Skin epidermis (tissue), 12 donors: ENCODE results near the gene LHX3.

ENCODE experiments used
- H3K27ac ChIP-seq, 21 experiments: fragments of 200-600 bp; sonication (generic) in 11 of 21; one replicate each; pipeline ENCODE4 v1.5.0; 2020; ENCODE audit warnings: mild to moderate bottlenecking in 3 of 21, inconsistent platforms in 2 of 21, moderate library complexity in 2 of 21
- H3K4me3 ChIP-seq, 7 experiments: fragments of 200-600 bp; sonication (generic) in 2 of 7; one replicate each; pipeline ENCODE4 v1.5.0; 2020; ENCODE audit warnings: inconsistent platforms in 2 of 7, mild to moderate bottlenecking in 2 of 7, moderate library complexity in 1 of 7

Gene LHX3

DNA sequence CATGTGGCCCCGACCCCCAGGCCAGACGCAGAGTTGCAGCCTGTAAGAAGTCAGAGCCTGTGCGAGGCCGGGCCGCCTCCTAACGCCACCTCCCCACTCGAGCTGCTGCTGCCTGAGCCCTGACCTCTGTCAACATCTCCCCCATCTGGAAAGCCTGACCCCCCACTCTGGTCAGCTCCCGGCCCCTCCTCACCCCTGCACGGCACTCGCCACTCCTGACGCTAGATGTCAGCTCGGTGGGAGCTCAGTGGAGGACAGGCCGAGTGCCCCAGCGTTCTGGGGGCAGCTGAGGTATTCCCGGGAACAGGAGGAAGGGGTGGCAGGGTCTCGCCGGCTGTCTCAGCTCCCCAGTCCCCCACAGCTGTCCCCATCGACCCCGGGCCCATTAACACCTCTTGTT, 19.9 kb downstream of the LHX3 start:
- Histone ChIP-seq H3K4me3 (no peak overlapping the region), H3K27ac (no peak overlapping the region)

DNA sequence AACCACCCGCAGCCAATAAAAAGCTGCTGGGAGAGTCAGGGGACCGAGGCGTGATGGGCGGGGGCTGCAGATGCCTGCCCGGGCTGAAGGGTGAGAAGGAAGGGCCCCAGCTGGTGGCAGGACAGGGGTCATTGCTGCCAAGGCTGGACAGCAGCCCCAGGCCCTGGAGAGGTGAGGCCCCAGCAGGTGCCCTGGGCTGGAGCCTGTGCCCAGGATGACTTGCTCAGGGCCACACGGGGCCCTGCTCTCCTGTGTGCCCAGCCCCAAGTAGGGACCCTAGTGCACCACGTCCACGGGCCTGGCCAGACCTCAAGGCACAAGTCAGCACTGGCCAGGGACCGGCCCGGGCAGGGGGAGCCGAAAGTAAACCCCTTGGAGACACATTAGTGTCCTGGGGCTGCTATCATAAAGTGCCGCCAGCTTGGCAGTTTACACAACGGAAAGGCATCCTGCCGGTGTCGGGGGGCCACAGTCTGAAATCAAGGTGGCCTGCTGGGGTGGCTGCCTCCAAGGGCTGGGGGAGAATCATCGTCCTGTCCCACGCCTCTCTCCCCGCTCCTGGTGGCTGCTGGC, 22.0 kb downstream of the LHX3 start:
- no peak overlapping the region for H3K4me3 ChIP-seq
- H3K27ac ChIP-seq: no peak overlapping the region

DNA sequence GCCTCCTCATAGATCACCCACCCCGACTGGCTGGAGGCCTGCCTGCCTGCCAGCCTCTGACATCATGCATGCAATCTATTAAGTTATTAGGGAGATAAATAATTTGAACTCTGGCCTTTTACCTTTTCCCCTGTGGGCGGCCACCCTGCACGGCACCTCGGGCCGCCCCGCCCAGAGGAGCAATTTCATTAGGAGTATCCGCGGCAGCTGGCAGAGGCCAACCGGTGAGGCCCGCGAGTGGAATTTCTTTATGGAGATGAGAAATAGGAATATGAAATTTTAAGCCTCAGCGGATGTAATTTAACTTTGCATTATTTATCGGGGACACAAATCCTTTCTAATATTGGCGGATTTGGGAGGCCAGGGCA, 22.5 kb downstream of the LHX3 start:
- H3K27ac ChIP-seq: no peak overlapping the region
- H3K4me3 ChIP-seq: no peak overlapping the region

GRCh38 chr9:136181784-136182419, 23.0 kb downstream of the LHX3 start:
- Histone ChIP-seq H3K4me3 (no peak overlapping the region), H3K27ac (no peak overlapping the region)

DNA sequence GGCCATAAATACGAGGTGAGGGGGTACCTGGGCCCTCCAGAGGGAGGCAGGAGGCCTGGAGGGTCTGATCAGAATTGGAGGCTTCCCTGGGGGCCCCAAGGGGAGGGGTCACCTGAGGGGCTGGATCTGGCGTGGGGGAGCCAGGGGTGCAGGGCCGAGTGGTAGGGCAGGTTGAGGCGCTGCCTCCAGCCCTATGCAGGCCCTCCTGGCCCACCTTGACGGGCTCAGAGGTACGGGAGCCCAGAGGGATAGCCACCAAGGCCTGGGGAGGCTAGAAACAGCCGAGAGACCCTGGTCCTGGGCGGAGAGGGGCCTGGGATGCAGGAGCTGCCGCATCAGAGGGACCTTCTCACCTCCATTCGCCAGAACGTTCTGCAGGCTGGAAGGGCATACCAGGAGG, 24.3 kb downstream of the LHX3 start:
- H3K27ac ChIP-seq: no peak overlapping the region
- no peak overlapping the region for H3K4me3 ChIP-seq

DNA sequence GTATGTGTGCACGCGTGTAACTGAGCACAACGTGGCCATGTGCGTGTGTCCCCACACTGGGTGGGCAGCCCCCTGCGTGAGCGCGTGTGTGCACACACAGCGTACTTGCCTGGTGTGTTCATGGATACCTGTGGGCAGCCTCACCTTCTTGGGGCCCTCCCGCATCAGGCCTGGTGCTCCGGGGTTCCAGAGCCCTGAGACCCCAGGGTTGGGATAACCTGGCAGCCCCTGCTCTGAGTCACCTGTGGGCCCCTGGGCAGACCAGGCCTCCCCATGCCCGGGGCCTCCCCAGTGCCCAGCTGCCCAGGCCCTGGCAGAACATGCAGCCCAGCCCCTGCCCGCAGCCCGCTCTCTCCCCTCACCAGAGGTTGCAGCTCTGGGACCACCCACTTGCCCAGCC, 25.2 kb downstream of the LHX3 start:
- Histone ChIP-seq H3K27ac (no peak overlapping the region), H3K4me3 (no peak overlapping the region)

GRCh38 chr9:136179101-136179616, 25.8 kb downstream of the LHX3 start:
- H3K27ac ChIP-seq: no peak overlapping the region
- no peak overlapping the region for H3K4me3 ChIP-seq

GRCh38 chr9:136178773-136179075, 26.2 kb downstream of the LHX3 start:
- no peak overlapping the region for H3K27ac ChIP-seq
- no peak overlapping the region for H3K4me3 ChIP-seq

GRCh38 chr9:136178061-136178772, 26.7 kb downstream of the LHX3 start:
- H3K27ac ChIP-seq: no peak overlapping the region
- H3K4me3 ChIP-seq: no peak overlapping the region

DNA sequence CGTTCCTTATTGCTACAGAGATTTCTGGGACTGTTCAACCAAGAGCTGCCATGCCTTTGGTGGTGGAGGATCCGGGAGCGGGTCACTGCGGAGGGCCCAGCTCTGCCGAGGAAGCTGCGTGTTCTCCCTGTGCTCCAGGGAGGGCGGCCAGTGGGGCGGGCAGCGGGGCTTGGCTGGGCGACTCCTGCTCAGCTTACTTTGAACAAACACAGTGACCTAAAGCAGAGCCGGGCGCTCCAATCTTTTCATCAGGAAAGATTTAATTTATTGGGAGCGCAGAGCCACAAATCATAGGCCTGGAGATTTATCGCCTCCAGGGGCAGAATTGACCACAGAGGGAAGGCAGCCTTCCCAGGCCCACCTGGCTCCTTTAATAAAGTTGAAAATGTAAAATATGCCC, 27.7 kb downstream of the LHX3 start:
- Histone ChIP-seq H3K4me3 (no peak overlapping the region), H3K27ac (no peak overlapping the region)

DNA sequence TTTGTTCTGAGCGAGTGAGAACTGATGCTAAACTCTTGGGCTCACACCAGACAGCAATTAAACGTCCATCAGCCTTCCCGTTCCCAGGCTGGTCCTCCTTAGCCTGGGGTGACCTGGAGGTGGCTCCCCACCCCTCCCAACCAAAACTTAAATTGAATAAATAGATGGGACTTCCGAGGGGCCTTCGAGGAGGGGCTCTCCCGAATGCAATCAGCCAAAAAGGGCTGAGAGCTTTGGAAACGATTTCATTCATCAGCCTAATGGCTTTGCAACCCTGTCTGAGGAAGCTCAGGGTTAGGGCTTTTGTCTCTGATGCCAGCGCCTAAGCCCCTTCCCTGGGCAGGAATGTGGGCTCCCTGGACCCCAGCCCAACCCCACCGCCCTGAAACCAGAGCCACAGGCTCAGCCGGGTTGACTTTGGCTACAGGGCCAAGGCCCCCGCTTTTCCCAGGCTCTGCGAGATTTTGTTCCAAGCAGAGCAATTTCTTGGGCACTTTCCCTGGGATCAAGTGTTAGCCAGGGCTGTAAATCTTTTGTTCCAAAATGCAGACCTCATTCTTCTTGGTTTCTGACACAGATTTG, 29.2 kb downstream of the LHX3 start:
- no peak overlapping the region for H3K4me3 ChIP-seq
- H3K27ac ChIP-seq: no peak overlapping the region

GRCh38 chr9:136174779-136175615, 29.9 kb downstream of the LHX3 start:
- Histone ChIP-seq H3K27ac (no peak overlapping the region), H3K4me3 (no peak overlapping the region)

- Histone ChIP-seq H3K27ac (no peak overlapping the region), H3K4me3 (no peak overlapping the region)
These were observed 31.2 kb downstream of the LHX3 start for GRCh38 chr9:136173648-136174290.

- H3K4me3 ChIP-seq: no peak overlapping the region
- no peak overlapping the region for H3K27ac ChIP-seq
These were observed 32.4 kb downstream of the LHX3 start for GRCh38 chr9:136172412-136173079.

DNA sequence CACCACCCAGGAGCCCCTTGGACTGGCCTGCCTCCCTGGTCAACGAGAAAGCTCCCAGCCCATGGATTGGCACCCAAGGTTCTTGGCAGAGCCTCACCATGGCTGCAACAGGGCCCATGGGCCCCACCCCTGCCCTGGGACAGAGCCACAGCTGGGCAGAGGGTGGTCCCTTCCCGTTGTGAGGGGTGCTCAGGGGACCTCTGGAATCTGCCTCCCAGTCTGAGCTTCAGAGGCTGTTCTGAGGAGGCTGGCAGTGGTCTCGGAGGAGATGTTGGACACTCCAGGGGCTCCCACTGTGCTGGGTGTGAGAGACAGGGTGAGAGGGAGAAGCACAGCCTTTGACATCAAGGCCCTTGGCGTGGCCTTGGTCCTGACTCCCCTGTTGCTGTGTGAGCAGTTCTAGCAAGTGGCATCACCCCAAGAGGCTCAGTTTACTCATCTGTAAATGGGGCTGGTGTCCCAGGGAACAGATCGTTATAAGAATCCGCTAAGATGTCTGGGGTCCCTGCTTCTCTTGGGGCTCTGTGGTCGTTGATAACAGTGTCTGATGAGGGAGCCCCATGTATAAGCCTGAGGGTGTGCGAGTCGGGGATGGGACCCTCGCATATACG, 33.0 kb downstream of the LHX3 start:
- H3K4me3 ChIP-seq: no peak overlapping the region
- H3K27ac ChIP-seq: no peak overlapping the region

GRCh38 chr9:136171009-136171800, 33.7 kb downstream of the LHX3 start:
- Histone ChIP-seq H3K4me3 (no peak overlapping the region), H3K27ac (no peak overlapping the region)

DNA sequence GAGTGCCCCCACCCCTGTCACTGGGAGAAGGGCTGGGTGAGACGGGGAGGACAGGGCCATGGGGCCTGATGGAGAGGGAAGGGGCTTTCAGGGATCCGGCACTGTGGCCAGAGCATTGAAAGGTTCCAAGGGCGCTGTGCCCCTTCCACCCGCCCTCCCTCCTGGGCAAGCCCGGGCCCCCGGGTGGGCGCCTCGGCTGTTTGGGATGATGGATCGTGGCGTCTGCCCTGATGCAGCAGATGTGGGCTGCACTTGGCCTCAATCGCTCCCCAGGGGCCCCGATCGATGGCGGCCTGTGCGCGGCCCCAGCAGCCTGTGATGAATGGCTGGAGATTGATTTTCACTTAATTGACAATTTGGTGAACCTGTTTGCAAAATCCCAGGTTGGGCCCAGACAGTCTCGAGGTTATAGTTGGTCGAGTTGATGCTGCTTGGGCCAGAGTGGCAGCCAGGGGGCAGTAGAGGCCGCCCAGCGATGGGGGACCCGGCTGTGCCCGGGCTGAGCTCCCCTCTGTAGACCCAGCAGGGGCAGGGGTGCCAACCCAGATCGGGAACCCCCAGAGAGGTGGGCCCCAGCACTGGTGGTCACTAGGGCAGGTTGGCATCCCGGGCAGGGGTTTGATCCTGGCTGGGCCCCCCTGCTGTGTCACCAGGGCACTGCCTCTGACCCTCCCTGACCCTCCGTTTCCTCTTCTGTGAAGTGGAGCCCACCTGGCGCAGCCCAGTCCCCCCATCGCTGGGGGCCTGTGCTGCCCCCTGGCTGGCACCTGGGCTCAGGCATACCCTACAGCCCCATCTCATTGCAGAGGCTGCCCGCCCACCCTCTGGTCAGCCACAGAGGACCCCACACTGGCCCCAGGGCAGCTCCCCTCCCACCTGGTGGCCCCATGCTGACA, 34.7 kb downstream of the LHX3 start:
- H3K27ac ChIP-seq: no peak overlapping the region
- no peak overlapping the region for H3K4me3 ChIP-seq
